HG03565 (cell line): ENCODE data around the gene ATP1B3.
"Not testable (repeated sequence)": the region's sequence is repeated elsewhere in the genome, so short reads cannot be mapped to it uniquely, and the experiment has no call there.

ENCODE experiments used
- ATAC-seq: cut with Tn5 transposase; IDR thresholded peaks from one replicate; pipeline ENCODE4 v1.9.1; 2021; ENCODE audit warnings: mild to moderate bottlenecking, moderate library complexity; ENCODE audit not compliant: unreplicated experiment

ATP1B3 gene

GRCh38 chr3:141901914-141902313 is 25.5 kb downstream of the ATP1B3 start:
- no peak for ATAC-seq

DNA sequence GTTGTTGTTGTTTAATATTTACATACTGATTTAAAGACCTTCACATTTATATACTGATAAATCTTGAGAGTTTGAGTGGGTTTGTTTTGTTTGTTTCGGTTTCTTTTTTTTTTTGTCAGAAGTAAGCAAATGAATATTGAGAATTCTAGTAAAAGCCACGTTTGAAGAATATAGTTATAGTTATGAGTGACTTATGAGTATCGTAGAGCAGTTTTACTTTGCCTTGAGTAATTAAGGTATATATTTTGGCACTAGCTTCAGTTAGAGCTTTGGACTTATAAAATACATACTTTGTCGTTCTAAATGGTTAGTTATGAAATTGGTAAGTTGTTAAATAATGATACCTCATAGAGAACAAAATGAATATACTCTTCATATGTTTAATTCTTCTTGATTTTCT is 27.8 kb downstream of the ATP1B3 start:
- ATAC-seq = no peak

DNA sequence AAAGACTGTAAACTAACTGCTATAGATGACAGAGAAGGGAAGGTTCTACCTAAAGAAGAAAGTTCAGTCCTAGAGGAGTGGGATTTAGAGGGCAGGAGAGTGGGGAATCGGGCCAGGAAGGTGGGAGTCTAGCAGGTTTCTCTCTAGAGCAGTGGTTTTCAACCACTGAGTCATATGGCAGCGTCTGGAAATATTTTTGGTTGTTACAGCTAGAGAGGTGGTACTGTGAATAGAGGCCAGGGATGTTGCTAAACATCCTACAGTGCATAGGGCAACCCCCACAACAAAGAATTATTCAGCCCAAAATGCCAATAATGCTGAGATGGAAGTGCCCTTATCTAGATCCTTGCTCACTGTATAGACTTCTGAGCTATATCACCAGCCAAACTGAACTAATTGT is 28.7 kb downstream of the ATP1B3 start:
- no peak for ATAC-seq

- ATAC-seq = no peak
Measured at GRCh38 chr3:141909408-141909807, 33.0 kb downstream of the ATP1B3 start.

DNA sequence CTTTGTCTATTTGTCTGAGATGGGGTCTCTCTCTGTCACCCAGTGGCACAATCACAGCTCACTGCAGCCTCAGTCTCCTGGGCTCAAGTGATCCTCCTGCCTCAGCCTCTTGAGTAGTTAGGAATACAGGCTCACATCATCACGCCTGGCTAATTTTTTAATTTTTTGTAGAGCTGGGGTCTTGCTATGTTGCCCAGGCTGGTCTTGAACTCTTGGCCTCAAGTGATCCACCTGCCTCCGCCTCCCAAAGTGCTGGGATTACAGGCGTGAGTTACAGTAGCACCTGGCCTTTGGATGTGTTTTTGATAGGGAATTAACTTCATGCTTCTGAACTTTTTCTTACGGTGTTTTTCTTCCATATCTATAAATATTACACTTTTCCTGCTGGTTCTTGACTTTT is 33.5 kb downstream of the ATP1B3 start:
- not testable (repeated sequence) for ATAC-seq

DNA sequence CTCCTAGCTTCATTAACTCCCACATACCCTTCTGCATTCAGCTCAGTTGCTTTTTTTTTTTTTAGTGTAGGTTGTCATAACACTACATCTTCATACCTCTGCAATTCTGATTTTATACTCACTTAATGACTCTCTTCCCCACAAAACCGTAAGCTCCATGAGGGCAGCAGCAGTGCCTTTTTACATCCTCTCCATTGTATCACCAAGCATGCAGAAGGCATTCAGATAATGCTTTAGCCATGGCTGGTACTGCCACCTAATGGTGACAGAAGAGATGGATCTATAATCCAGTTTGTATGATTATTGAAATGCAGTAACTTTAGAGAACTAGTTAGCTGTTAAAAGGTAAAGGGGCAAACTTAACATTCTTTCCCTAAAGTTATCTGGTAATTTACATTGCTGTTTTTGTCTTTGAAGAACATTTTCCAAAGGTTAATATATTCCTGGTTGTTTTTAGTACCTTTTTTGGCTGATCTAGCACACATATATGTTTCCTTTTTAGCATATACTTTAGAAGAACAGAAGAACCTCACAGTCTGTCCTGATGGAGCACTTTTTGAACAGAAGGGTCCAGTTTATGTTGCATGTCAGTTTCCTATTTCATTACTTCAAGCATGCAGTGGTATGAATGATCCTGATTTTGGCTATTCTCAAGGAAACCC is 36.8 kb downstream of the ATP1B3 start:
- ATAC-seq = no peak

DNA sequence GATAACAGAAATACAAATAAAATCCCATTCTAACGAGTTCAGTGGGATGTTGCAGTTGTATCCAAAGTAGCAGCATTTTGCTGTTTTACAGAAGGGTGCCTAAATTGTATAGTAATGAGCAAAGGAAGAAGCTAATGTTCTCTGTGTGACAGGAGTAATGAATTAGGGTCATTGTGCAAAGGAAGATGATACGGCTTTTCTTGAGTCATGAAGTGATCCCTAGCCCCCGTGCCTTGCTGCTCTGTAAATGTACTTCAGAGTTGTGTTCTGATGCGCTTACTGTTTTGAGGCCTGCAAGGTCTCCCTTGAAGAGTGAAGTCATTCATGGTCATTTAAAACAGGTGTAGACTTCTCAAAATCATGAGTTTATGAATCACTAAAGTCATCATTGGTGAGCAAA is 37.9 kb downstream of the ATP1B3 start:
- ATAC-seq = no peak

- no peak for ATAC-seq
Measured at GRCh38 chr3:141915016-141915415, 38.6 kb downstream of the ATP1B3 start.

GRCh38 chr3:141915766-141916165 is 39.3 kb downstream of the ATP1B3 start:
- no peak for ATAC-seq

DNA sequence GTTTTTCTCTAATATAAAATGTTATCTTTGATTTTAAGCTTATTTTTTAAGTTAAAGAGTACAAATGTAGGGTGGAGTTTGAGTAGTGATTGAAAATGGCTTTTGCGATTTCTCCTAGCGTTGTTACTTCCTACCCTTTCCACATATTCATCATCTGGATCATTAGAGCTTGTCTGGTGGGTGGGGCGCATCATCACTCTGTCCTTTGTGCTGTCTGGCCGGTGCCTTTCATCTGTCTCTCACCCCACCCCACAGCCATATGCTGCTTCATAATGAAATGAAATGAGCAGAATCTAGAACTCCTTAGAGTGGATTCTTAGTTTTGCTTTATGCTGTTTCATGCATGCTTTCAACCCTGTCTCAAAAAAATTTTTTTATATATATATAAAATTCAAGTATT is 44.3 kb downstream of the ATP1B3 start:
- no peak for ATAC-seq

DNA sequence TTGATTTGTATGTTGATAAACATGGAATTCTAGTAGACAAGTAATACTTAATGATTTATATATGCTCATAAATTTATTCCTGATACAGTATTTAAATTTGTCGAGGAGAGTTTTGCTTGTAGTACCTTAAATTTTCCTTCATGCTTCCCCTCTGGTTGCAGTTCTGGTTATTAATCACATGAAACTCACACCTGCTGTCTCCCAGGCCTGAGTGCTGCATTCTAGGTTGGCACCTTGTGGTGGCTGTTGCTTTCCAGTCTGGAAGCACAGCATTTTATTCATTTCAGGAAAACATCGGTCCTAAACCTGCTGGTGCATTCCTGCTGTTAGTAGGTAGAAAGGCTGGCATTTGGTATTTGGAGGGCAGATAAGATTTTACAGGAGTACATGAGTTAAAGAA is 44.9 kb downstream of the ATP1B3 start:
- ATAC-seq = no peak

GRCh38 chr3:141925677-141926076 is 49.2 kb downstream of the ATP1B3 start:
- not testable (repeated sequence) for ATAC-seq

DNA sequence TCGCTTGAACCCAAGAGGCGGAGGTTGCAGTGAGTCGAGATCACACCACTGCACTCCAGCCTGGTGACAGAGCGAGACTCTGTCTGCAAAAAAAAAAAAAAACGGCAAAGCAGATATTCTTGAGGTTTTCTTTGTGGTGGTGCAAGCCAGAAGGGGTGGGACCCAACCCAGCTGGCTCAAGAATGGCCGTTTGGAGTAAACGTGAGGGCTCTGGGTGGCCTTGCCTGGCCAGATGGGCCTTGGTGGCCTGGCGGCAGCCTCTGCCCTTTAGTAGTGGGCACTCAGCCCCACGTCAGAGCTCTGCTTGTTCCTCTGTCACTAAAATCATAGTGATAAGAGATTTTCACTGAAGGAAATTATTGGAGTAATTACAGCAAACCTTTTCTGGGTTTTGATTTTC is 50.5 kb downstream of the ATP1B3 start:
- no peak for ATAC-seq

- ATAC-seq = no peak
Measured at GRCh38 chr3:141928631-141929270, 52.3 kb downstream of the ATP1B3 start.

DNA sequence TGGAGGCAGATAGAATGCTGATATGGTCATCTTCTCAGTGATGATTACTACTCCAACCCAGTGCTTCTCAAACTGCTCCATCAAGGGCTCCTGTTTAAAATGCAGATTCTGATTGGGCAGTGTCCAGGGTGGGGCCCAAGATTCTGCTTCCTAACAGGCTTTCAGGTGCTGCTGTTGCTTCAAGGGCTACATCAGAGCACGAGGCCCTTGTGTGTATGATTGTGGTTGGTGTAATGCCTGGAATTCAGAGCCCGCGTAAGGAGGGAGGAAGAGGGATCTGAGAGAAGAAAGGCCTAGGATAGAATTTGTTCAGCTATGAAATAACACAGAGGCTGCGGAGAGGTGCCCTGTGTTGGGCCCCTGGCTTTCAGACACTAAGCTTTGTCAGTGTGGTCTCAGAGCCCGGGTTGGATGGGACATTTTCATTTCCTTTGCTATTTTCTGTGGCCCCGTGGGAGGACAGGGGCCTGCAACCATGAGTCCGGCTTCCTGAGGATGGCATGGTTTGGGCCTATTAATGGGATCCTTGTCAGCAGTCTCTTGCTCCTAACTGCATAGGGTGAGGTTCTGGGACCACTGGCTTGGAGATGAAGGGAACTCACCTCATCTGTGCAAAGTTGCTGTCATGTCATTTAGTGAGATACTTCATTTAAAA is 53.0 kb downstream of the ATP1B3 start:
- no peak for ATAC-seq

- no peak for ATAC-seq
Measured at GRCh38 chr3:141930801-141931200, 54.4 kb downstream of the ATP1B3 start.

GRCh38 chr3:141933421-141934300 is 57.2 kb downstream of the ATP1B3 start:
- no peak for ATAC-seq

- ATAC-seq = no peak
Measured at GRCh38 chr3:141934354-141934753, 57.9 kb downstream of the ATP1B3 start.

DNA sequence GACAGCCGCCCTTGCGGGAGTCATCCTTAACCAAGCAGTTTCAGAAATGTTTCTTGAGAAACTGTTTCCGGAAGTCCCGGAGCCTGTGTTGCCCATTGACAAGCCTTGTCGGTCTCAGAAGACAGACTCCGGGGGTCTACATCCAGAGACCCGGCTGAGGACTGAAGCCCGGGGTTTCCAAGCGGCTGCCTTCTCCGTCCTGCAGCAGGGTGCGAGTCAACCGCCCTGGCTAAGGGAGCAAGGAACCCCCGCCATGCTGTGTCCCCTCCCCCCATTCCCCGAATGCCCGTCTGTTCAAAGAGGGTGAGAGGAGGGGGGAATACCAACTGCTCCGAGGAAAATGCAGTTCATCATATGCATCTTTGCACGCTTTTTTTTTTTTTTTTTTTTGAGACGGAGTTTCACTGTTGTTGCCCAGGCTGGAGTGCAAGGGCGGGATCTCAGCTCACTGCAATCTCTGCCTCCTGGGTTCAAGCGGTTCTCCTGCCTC is 61.6 kb downstream of the ATP1B3 start:
- ATAC-seq = no peak

GRCh38 chr3:141939759-141940158 is 63.3 kb downstream of the ATP1B3 start:
- ATAC-seq = no peak

DNA sequence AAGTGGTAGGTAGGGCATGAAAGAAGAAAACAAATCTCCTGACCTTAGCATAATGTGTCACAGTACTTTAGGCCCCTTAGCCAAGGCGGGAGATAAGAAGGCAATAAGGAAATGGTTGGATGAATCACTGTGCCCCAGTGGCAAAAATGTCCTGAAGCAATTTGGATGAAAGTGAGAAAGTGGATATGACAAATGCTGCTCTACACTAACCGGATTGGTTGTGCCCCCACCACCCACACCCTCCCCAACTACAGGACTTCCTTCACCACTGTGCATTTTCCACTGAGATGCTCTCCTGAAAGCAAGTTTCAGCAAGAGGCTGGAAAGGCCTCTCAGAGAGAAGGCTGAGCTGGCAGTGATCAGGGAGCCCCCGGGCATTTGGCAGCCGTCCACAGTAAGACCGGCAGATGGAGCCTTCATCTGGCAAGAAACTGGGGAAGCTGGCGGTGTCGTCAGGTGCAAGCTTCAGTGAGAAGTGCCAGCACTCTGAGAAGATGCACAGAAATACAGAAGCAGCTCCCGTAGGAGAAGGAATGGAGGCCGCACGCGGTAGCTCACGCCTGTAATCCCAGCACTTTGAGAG is 63.8 kb downstream of the ATP1B3 start:
- ATAC-seq = no peak
